Mesothelial cell of epicardium (in vitro differentiated cells): Measurements from ENCODE around the gene RGS18. TPM values are rescaled to one million over a fixed set of nuclear protein-coding genes. Genes with fewer than 3 reads are reported as not detected.
"Not testable (repeated sequence)": the region's sequence is repeated elsewhere in the genome, so short reads cannot be mapped to it uniquely, and the experiment has no call there.

Experiments
- DNase-seq, 2 experiments: peaks; one replicate each; pipeline ENCODE4 v3.0.0; 2021; ENCODE audit warnings: low spot score in 2 of 2; ENCODE audit not compliant: unreplicated experiment in 2 of 2
- H3K27ac Mint-ChIP-seq: 2 replicates; pipeline ENCODE4 v1.8.0; 2021; ENCODE audit warnings: mixed read lengths
- H3K27me3 Mint-ChIP-seq: 2 replicates; pipeline ENCODE4 v1.8.0; 2021; ENCODE audit warnings: low read depth, mixed read lengths
- H3K36me3 Mint-ChIP-seq: 2 replicates; pipeline ENCODE4 v1.8.0; 2021; ENCODE audit warnings: mixed read lengths
- H3K4me1 Mint-ChIP-seq: 2 replicates; pipeline ENCODE4 v1.8.0; 2021; ENCODE audit warnings: mixed read lengths
- H3K4me3 Mint-ChIP-seq: 2 replicates; pipeline ENCODE4 v1.8.0; 2021; ENCODE audit warnings: mild to moderate bottlenecking, moderate library complexity, mixed read lengths
- H3K9me3 Mint-ChIP-seq: 2 replicates; pipeline ENCODE4 v1.8.0; 2021; ENCODE audit warnings: mixed read lengths
- CTCF ChIP-seq: fragments of 200-600 bp; sonication (generic); IDR thresholded peaks from one replicate; pipeline ENCODE4 v1.5.0; 2021; ENCODE audit warnings: antibody characterized with exemption; ENCODE audit not compliant: unreplicated experiment
- total RNA-seq: library from RNA; stranded (reverse); gene quantifications from 3 replicates; pipeline ENCODE4 v1.2.1, GENCODE V29; 2021

Gene RGS18
- total RNA-seq, 1 donor from 2014 or later, result not detected

DNA sequence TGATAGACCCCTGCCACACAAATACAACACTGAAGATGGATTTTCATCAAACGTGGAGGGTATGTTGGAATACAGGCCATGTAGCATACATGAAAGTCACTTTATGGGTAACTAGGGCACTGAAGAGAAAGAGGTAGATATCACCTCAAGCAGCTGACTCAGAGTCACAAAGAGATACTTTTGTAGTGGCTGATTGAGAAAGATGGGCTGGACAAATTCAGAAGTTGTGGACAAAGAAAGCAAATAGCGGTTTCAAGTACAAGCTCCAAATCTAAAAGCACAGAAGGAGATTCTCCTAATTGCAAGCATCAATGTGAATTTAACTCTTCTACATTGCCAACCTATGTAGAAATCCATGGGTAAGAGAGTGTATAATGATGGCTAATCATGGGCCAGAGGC is 35.0 kb upstream of the RGS18 start:
- DNase-seq, result no peak
- no peak for TF ChIP-seq CTCF
- H3K36me3 Mint-ChIP-seq, result no peaks in the 10 kb centered on the region
- no peaks in the 10 kb centered on the region for H3K27me3 Mint-ChIP-seq
- H3K9me3 Mint-ChIP-seq, result peaks cover 11% of the 10 kb centered on the region
- H3K27ac Mint-ChIP-seq, result no peak overlapping the region
- no peak overlapping the region for H3K4me3 Mint-ChIP-seq
- H3K4me1 Mint-ChIP-seq, result no peaks in the 10 kb centered on the region

DNA sequence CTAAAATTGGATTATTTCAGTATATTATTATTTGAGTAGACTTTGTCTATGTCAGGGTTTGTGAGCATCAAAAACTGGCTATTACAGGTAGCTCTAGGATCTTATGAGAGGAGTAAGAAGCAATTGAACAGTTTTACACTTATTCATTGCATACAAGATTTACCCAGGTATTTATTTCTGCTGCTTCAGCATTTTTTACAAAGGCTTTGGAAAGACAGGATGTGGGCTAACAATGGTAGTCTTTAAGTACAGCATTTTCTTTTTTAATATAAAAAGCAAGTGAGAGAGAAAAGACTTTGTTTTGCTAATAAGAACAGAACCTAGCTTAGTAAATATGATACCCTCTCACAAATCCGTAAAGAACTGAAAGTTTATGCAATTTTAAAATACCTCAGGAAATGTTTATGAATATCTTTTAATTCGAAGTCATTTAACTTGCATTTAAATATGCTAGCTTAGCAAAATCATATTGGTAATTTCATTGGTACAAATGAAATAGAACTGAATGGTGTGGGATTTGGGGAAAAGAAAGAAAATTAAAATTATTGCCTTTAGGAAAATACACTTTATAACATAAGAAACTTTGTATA is 32.1 kb upstream of the RGS18 start:
- TF ChIP-seq CTCF, result no peak
- peaks cover 6% of the 10 kb centered on the region for H3K9me3 Mint-ChIP-seq

GRCh38 chr1:192130175-192130574 is 28.1 kb upstream of the RGS18 start:
- peaks cover 3% of the 10 kb centered on the region for H3K9me3 Mint-ChIP-seq
- no peak for DNase-seq

More for the DNA sequence above, 32.1 kb upstream of the RGS18 start:
- Mint-ChIP-seq H3K4me1 (no peaks in the 10 kb centered on the region), H3K36me3 (no peaks in the 10 kb centered on the region), H3K27ac (no peak overlapping the region), H3K4me3 (no peak overlapping the region), H3K27me3 (no peaks in the 10 kb centered on the region)
- no peak for DNase-seq

DNA sequence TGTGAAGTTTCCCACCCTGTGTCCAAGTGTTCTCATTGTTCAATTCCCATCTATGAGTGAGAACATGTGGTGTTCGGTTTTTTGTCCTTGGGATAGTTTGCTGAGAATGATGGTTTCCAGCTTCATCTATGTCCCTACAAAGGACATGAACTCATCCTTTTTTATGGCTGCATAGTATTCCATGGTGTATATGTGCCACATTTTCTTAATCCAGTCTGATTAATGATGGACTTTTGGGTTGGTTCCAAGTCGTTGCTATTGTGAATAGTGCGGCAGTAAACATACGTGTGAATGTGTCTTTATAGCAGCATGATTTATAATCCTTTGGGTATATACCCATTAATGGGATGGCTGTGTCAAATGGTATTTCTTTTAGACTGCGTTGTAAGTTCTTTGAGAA is 27.4 kb upstream of the RGS18 start:
- H3K27ac Mint-ChIP-seq, H3K27me3 Mint-ChIP-seq, H3K4me1 Mint-ChIP-seq: not testable (repeated sequence)

More at GRCh38 chr1:192130175-192130574, 28.1 kb upstream of the RGS18 start:
- TF ChIP-seq CTCF, result no peak
- no peaks in the 10 kb centered on the region for H3K27me3 Mint-ChIP-seq
- no peak overlapping the region for H3K4me3 Mint-ChIP-seq
- no peak overlapping the region for H3K27ac Mint-ChIP-seq
- no peaks in the 10 kb centered on the region for H3K4me1 Mint-ChIP-seq
- H3K36me3 Mint-ChIP-seq, result no peaks in the 10 kb centered on the region

GRCh38 chr1:192131914-192132313 is 26.3 kb upstream of the RGS18 start:
- TF ChIP-seq CTCF, result no peak
- Mint-ChIP-seq H3K27ac (no peak overlapping the region), H3K27me3 (no peaks in the 10 kb centered on the region), H3K4me1 (no peaks in the 10 kb centered on the region), H3K9me3 (peaks cover 3% of the 10 kb centered on the region), H3K36me3 (no peaks in the 10 kb centered on the region), H3K4me3 (no peak overlapping the region)
- DNase-seq, result no peak

More for the DNA sequence above, 27.4 kb upstream of the RGS18 start:
- H3K36me3 Mint-ChIP-seq, DNase-seq, H3K9me3 Mint-ChIP-seq, H3K4me3 Mint-ChIP-seq: not testable (repeated sequence)

DNA sequence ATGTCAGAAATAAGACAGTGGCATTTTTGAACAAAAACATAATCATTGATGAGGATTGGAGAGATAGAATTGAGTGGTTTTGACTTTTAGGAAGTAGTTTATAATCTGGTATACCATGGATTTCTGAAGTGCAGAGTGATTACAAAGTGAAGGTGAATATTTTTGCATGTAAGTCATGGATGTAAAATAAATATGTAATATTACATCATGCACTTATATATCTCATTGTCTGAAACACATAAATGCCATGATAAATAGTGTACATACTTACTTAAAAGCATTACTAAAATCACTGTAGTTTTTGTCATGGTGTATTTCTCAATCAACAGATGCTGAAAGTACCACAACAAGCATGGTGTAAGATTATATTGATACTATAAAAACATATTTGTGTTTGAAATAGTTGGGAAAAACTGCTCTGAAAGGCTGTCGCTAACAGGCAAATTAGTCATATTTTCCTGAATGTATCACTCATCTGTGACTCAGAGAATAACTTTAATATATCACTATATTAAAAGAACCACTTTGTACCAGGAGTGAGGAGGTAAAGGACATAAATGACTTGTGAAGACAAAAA is 24.8 kb upstream of the RGS18 start:
- no peak for TF ChIP-seq CTCF

More for the DNA sequence above, 24.8 kb upstream of the RGS18 start:
- Mint-ChIP-seq H3K4me3 (no peak overlapping the region), H3K27ac (no peak overlapping the region), H3K27me3 (no peaks in the 10 kb centered on the region), H3K9me3 (peaks cover 3% of the 10 kb centered on the region), H3K4me1 (no peaks in the 10 kb centered on the region), H3K36me3 (no peaks in the 10 kb centered on the region)
- DNase-seq, result no peak
